MG63 (cell line): Measurements from ENCODE around the gene SLC25A26. TPM values are rescaled to one million over a fixed set of nuclear protein-coding genes. Genes with fewer than 3 reads are reported as not detected.
"Not testable (repeated sequence)": the region's sequence is repeated elsewhere in the genome, so short reads cannot be mapped to it uniquely, and the experiment has no call there.

Experiments used
- DNase-seq: peaks from one replicate; pipeline ENCODE4 v3.0.0-alpha.2; 2020
- H3K27me3 ChIP-seq: fragments of 250-450 bp; sonication (Bioruptor Pico); 2 replicates; pipeline ENCODE4 v1.5.1; 2020; ENCODE audit warnings: mild to moderate bottlenecking, moderate library complexity
- H3K36me3 ChIP-seq: fragments of 250-450 bp; sonication (Bioruptor Pico); 2 replicates; pipeline ENCODE4 v1.5.1; 2020; ENCODE audit warnings: mild to moderate bottlenecking, moderate library complexity
- H3K4me3 ChIP-seq: fragments of 250-450 bp; sonication (Bioruptor Pico); 2 replicates; pipeline ENCODE4 v1.5.1; 2020; ENCODE audit warnings: mild to moderate bottlenecking, moderate library complexity
- H3K9me3 ChIP-seq: fragments of 250-450 bp; sonication (Bioruptor Pico); 2 replicates; pipeline ENCODE4 v1.5.1; 2020; ENCODE audit warnings: mild to moderate bottlenecking, moderate library complexity
- total RNA-seq: library from RNA; depleted of rRNA; stranded (reverse); fragments of >200 nt; shearing (Covaris generic); gene quantifications from 2 replicates; pipeline ENCODE4 v1.2.3, GENCODE V29; 2014; ENCODE audit warnings: low replicate concordance

Gene SLC25A26
- total RNA-seq, 1 experiment from 2014 or later, result 16.9 TPM

DNA sequence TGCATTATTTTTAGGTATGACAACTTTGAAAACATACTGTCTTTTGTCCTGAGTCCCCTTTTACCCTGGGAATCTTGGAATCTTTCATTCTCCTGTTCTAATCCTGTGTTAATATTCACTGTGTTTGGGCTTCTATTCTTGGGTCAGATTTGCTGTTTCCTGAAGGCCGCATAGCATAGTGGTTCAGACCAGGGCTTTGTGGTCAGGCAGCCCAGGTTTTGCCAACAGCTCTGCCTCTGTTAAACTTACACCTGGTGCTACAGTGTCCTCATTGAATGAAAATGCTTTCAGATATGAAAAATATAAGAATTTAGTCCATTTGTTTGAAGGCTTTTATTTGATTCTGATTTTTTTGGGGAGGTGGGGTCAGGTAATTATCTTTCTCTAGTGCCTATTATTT lies 58.4 kb downstream of the SLC25A26 start:
- H3K27me3 ChIP-seq, result no peaks in the 10 kb centered on the region
- no peak for DNase-seq
- H3K9me3 ChIP-seq, result no peaks in the 10 kb centered on the region
- H3K4me3 ChIP-seq, result no peak overlapping the region
- no peaks in the 10 kb centered on the region for H3K36me3 ChIP-seq

DNA sequence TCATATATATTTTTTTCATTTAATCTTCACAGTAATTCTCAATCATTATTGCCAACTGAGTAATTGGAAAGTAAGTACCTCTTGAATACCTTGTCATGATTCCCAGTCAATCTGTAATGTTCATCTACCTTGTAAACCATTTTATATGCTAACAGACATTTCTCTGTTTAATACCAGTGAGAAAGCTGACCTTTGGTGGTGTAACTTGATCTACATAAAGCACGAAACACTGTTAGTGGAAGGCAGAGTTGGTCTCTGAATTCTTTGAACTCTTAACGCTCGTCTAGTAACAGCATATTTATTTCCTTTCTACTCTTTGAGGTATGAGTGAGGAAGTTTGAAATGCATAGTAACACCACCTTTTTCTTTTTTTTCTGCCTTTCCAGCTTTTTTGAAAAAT lies 59.5 kb downstream of the SLC25A26 start:
- no peaks in the 10 kb centered on the region for H3K27me3 ChIP-seq
- H3K36me3 ChIP-seq, result no peaks in the 10 kb centered on the region
- DNase-seq, result no peak
- H3K9me3 ChIP-seq, result no peaks in the 10 kb centered on the region
- no peak overlapping the region for H3K4me3 ChIP-seq

DNA sequence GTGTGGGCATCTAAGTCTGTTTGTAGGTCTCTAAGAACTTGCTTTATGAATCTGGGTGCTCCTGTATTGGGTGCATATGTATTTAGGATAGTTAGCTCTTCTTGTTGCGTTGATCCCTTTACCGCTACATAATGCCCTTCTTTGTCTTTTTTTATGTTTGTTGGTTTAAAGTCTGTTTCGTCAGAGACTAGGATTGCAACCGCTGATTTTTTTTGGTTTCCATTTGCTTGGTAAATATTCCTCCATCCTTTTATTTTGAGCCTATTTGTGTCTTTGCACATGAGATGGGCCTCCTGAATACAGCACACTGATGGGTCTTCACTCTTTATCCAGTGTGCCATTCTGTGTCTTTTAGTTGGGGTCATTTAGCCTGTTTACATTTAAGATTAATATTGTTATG lies 71.1 kb downstream of the SLC25A26 start:
- H3K27me3 ChIP-seq, DNase-seq: not testable (repeated sequence)

DNA sequence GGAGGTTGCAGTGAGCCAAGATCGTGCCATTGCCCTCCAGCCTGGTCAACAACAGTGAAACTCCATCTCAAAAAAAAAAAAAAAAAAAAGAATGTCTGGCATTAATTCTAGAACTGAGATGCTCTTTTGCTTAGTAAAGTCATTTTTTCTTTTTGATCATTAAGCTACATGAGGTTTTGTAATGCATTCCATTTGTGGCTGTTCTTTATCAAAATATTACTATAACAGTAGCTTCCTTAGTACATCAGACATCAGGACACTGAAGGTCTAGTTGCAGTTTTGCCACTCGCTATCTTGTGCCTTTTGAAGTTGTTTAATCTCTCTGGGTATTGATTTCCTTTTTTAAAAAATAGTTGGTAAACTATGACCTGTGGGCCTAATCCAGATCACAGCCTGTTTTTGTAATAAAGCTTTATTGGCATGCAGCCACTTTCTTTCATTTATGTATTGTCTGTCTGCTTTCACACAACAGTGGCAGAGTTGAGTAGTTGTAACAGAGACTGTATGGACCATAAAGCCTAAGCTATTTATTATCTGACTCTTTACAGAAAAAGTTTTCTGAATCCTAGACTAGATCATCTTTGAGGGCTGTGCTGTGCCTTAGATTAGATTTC lies 76.6 kb downstream of the SLC25A26 start:
- no peak for DNase-seq
- H3K27me3 ChIP-seq, result no peaks in the 10 kb centered on the region

More for the DNA sequence above, 71.1 kb downstream of the SLC25A26 start:
- not testable (repeated sequence) for H3K4me3 ChIP-seq, H3K9me3 ChIP-seq, H3K36me3 ChIP-seq

DNA sequence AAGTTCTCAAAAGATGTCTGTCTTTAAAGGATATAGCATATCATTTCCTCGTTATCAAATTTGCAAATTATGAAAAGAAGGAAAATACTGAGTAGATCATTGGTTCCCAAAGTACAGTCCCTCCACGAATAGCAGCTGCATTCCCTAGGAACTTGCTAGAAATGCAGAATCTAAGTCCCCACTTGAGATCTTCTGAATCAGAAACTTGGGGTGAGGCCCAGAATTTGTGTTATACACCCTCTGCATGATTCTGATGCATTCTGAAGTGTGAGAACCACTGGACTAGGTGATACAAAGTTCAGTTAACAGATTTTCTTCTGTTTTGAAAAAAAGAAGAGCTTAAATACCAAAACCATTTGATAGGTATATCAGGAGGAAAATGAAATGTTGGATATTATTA lies 77.1 kb downstream of the SLC25A26 start:
- no peaks in the 10 kb centered on the region for H3K27me3 ChIP-seq

More for the DNA sequence above, 76.6 kb downstream of the SLC25A26 start:
- Histone ChIP-seq H3K36me3 (no peaks in the 10 kb centered on the region), H3K4me3 (no peak overlapping the region), H3K9me3 (no peaks in the 10 kb centered on the region)

DNA sequence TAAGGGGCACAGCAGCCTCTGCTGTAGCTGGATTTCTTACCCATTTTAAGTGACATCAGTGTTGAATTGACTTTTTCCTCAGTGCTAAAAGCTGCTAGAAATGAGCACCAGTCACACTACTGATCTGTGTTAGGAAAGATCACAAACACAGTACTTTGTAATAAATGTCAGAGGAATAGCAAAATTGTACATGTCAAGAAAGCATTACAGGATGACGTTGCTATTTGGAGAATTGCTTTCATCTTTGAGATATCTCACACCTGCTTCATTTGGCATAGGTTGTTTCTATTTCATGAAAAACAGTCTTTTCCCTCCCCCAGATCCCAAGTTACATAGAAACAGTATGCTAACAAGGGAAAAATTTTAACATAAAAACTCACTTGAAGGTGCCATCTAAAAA lies 77.8 kb downstream of the SLC25A26 start:
- Histone ChIP-seq H3K4me3 (no peak overlapping the region), H3K27me3 (no peaks in the 10 kb centered on the region), H3K36me3 (no peaks in the 10 kb centered on the region), H3K9me3 (no peaks in the 10 kb centered on the region)
- DNase-seq, result no peak

More for the DNA sequence above, 77.1 kb downstream of the SLC25A26 start:
- no peaks in the 10 kb centered on the region for H3K36me3 ChIP-seq
- peak; percentile 61 for DNase-seq
- no peak overlapping the region for H3K4me3 ChIP-seq
- no peaks in the 10 kb centered on the region for H3K9me3 ChIP-seq

DNA sequence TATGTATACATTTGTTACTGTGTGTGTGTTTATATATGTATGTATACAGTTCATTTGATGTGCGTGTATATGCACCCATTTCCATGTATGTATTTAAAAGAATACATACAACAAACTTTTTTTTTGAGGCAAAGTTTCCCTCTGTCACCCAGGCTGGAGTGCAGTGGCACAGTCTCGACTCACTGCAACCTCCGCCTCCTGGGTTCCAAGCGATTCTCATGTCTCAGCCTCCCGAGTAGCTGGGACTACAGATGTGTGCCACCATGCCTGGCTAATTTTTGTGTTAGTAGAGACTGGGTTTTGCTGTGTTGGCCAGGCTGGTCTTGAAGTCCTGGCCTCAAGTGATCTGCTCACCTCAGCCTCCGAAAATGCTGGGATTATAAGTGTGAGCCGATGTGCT lies 78.3 kb downstream of the SLC25A26 start:
- not testable (repeated sequence) for DNase-seq, H3K36me3 ChIP-seq, H3K9me3 ChIP-seq, H3K27me3 ChIP-seq, H3K4me3 ChIP-seq

DNA sequence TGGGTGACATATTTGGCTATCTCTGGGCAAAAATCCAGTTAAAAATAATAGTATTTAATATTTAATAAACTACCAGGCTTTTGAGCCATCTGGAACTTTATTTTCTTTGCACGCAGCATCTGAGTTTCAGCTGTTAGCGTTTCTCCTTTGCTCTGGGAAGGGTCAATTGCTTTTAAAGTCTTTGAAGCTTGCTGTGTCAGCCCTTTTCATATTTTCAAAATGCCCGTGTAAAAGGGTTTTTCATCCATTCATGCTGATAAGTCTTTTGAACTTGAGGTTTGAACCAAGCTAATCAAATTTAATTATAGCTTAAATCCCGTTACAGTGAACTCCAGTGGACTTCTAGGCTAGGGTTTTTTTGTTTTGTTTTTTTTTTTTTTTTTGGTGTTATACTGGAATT lies 79.1 kb downstream of the SLC25A26 start:
- DNase-seq, result no peak
- Histone ChIP-seq H3K9me3 (no peaks in the 10 kb centered on the region), H3K36me3 (no peaks in the 10 kb centered on the region), H3K4me3 (no peak overlapping the region), H3K27me3 (no peaks in the 10 kb centered on the region)

DNA sequence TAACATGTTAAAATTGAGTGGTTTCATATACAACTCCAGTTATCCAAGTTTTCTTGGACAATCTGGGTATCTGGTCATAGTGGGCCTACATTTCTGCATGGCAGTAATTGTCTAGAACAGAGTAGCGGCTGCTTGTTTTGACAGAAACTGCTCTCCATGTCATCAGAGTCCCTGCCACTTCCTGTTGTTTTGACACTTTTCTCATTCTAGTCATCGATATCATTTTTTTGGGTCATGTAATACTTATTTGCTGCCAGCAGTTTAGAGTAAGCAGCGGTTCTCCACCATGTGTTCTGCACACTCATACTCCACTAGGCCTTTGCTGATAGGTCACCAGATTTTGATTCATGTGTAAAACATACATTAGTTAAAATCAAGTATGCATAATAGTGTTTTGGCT lies 81.5 kb downstream of the SLC25A26 start:
- no peaks in the 10 kb centered on the region for H3K36me3 ChIP-seq
- no peak for DNase-seq
- no peaks in the 10 kb centered on the region for H3K27me3 ChIP-seq
- H3K9me3 ChIP-seq, result no peaks in the 10 kb centered on the region
- no peak overlapping the region for H3K4me3 ChIP-seq

DNA sequence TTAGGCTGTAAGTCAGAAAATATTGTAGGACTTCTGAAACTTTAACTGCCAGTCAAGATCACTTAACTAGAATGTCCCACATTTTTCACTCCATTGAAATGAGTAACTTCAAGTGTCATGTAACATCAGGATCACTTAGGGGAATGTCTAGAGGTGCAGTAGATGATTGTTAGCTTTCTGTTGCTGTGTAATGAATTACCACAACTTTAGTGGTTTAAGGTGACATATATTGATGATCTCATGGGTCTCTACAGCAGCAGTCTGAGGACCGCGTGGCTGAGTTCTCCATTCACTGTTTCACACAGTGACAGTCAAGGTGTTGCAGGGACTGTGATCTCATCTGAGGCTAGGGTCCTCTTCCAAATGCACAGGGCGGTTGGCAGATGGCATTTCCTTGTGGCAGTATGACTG lies 82.7 kb downstream of the SLC25A26 start:
- Histone ChIP-seq H3K9me3 (no peaks in the 10 kb centered on the region), H3K4me3 (no peak overlapping the region), H3K27me3 (no peaks in the 10 kb centered on the region)

DNA sequence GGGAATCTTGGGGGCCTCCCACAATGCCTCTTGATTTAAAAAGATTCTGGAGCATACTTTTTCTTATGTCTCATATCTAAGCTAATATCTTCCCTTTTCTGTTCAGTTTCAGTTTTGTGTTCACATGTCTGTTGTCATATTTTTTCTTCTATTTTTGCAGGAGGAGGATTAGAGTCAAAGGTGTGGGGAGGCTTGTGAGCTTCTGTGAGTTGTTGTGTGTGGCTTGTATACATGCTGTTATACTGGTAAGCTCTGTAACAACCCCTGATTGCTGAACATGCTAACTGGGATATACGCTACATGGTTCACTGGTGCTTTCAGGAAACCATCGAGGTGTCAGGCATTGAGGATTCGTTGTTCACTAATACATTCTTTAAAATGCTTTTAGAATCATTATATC lies 83.5 kb downstream of the SLC25A26 start:
- no peak for DNase-seq
- H3K27me3 ChIP-seq, result no peaks in the 10 kb centered on the region
- H3K36me3 ChIP-seq, result no peaks in the 10 kb centered on the region
- H3K4me3 ChIP-seq, result no peak overlapping the region
- H3K9me3 ChIP-seq, result no peaks in the 10 kb centered on the region

More for the DNA sequence above, 82.7 kb downstream of the SLC25A26 start:
- H3K36me3 ChIP-seq, result no peaks in the 10 kb centered on the region
- DNase-seq, result no peak

DNA sequence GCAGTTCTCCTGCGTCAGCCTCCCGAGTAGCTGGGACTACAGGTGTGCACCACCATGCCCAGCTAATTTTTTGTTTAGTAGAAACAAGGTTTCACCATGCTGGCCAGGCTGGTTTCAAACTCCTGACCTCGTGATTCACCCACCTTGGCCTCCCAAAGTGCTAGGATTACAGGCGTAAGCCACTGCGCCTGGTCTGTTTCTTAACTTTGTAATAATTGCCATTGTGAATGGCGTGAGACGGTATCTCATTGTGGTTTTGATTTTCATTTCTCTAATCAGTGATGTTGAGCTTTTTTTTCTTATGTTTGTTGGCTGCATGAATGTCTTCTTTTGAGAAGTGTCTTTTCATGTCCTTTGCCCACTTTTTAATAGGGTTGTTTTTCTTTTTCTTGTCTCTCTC lies 85.3 kb downstream of the SLC25A26 start:
- H3K9me3 ChIP-seq, H3K4me3 ChIP-seq: not testable (repeated sequence)

DNA sequence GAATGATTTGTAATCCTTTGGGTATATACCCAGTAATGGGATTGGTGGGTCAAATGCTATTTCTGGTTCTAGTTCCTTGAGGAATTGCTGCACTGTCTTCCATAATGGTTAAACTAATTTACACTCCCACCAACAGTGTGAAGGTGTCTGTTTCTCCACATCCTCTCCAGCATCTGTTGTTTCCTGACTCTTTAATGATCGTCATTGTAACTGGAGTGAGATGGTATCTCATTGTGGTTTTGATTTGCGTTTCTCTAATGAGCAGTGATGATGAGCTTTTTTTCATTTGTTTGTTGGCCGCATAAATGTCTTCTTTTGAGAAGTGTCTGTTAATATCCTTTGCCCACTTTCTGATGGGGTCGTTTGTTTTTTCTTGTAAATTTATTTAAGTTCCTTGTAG lies 86.2 kb downstream of the SLC25A26 start:
- not testable (repeated sequence) for DNase-seq, H3K9me3 ChIP-seq, H3K27me3 ChIP-seq, H3K4me3 ChIP-seq, H3K36me3 ChIP-seq

More for the DNA sequence above, 85.3 kb downstream of the SLC25A26 start:
- not testable (repeated sequence) for H3K36me3 ChIP-seq, H3K27me3 ChIP-seq, DNase-seq

DNA sequence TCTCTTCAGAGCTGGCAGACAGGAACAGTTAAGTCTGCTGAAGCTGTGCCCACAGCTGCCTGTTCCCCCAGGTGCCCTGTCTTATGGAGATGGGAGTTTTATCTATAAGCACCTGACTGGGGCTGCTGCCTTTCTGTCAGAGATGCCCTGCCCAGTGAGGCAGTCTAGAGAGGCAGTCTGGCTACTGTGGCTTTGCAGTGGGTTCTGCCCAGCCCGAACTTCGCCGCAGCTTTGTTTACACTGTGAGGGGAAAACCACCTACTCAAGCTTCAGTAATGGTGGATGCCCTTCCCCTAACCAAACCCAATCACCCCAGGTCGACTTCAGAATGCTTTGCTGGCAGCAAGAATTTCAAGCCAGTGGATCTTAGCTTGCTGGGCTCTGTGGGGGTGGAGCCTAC lies 91.2 kb downstream of the SLC25A26 start:
- Histone ChIP-seq H3K9me3 (no peaks in the 10 kb centered on the region), H3K27me3 (no peaks in the 10 kb centered on the region), H3K36me3 (no peaks in the 10 kb centered on the region), H3K4me3 (no peak overlapping the region)
- no peak for DNase-seq

DNA sequence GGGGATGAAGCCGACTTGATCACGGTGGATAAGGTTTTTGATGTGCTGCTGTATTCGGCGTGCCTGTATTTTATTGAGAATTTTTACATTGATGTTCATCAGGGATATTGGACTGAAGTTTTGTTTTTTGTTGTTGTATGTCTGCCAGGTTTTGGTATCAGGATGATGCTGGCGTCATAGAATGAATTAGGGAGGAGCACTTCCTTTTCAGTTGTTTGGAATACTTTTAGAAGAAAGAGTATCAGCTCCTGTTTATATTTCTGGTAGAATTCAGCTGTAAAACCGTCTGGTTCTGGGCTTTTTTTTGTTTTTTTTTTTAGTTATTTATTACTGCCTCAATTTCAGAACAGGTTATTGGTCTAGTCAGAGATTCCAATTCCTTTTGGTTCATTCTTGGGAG lies 93.7 kb downstream of the SLC25A26 start:
- no peak for DNase-seq
- no peak overlapping the region for H3K4me3 ChIP-seq
- no peaks in the 10 kb centered on the region for H3K36me3 ChIP-seq
- no peaks in the 10 kb centered on the region for H3K27me3 ChIP-seq
- H3K9me3 ChIP-seq, result no peaks in the 10 kb centered on the region

DNA sequence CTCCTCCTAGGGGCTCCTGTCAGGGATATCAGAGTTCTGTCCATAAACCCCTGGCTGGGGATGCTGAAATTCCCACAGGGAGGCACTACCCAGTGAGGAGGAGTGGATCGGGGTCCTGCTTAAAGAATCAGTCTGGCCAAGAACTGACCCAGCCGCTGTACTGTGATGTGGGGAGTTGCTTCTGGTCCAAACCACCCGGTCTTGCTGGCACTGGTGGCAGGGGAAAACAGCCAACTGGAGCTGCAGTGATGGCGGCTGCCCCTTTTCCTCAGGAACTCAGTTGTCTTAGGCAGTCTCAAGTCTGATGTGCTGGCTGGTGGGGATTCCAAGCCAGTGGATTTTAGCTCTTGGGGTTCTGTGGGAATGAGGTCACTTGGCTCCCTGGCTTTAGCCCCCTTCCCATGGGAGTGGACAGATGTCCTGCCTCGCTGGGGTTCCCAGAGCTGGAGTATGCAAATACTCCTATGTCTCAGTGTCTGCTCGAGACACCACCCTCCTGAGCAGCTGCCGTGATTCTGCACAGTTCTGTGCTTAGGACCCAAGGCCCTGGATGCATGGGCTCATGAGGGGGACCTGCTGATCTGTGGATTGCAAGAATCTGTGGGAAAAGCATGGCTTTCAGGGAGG lies 97.1 kb downstream of the SLC25A26 start:
- Histone ChIP-seq H3K9me3 (no peaks in the 10 kb centered on the region), H3K27me3 (no peaks in the 10 kb centered on the region), H3K4me3 (no peak overlapping the region), H3K36me3 (no peaks in the 10 kb centered on the region)
- no peak for DNase-seq

DNA sequence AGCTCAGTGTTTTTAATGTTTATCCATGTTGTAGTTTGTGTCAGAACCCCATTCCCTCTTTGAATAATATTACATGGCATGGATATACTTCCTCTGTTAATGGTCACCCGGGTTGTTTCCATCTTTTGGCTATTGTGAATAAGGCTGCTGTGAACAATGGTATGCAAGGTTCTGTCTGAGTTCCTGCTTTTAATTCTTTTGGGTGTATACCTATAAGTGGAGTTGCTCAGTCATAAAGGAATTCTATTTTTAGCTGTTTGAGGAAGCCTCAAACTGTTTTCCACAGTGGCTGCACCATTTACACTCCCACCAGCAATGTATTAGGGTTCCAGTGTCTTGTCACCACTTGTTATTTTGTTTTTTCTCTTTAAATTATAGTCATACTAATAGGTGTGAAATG lies 99.6 kb downstream of the SLC25A26 start:
- H3K9me3 ChIP-seq, result no peaks in the 10 kb centered on the region
- H3K4me3 ChIP-seq, result no peak overlapping the region
- no peaks in the 10 kb centered on the region for H3K27me3 ChIP-seq
- DNase-seq, result no peak
- H3K36me3 ChIP-seq, result no peaks in the 10 kb centered on the region

DNA sequence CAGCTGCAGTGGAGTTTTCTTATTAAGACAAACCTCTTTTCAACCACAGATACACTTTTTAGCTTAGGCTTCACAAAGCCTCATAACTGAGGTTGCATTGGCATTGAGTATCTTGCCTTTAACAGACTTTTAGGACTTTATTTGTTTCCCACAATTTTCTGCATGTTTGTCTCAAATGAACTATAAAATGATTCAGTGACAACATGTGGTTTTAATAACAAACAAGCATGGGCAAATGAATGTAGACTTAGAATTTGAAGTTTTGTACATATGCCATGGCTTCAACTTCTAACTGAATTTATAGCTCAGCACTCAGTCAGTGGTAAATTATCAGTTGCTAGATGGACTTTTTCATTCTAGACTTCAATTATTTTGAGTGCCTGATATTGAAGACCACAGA lies 101.6 kb downstream of the SLC25A26 start:
- H3K27me3 ChIP-seq, result no peaks in the 10 kb centered on the region
- no peak overlapping the region for H3K4me3 ChIP-seq
- no peaks in the 10 kb centered on the region for H3K9me3 ChIP-seq
- no peak for DNase-seq
- H3K36me3 ChIP-seq, result no peaks in the 10 kb centered on the region
